Natural killer cell (primary cell): ENCODE results near the gene DHCR24. TPM values are rescaled to one million over a fixed set of nuclear protein-coding genes. Genes with fewer than 3 reads are reported as not detected.

ENCODE experiments used
- ATAC-seq, 3 donors: fragments of 150-1000 bp in 2 of 3; fragments of 200-7000 bp in 1 of 3; cut with Tn5 transposase; 1 replicate in 1 of 3; 2 replicates in 2 of 3; pipeline ENCODE4 v1.10.0; 2021; ENCODE audit warnings: mild to moderate bottlenecking in 2 of 3, moderate library complexity in 2 of 3
- DNase-seq, 2 donors: peaks; one replicate each; pipeline versions ENCODE4 v3.0.0 to v3.0.0-alpha.2; 2013 to 2021; ENCODE audit warnings: mixed read lengths in 1 of 2
- H3K27ac ChIP-seq: one replicate; pipeline ENCODE4 v1.5.1; 2013; ENCODE audit warnings: mild to moderate bottlenecking, low read length
- H3K27me3 ChIP-seq: one replicate; pipeline ENCODE4 v1.6.1; 2013; ENCODE audit warnings: low read length; ENCODE audit not compliant: control insufficient read depth, insufficient read depth
- H3K36me3 ChIP-seq: one replicate; pipeline ENCODE4 v1.6.1; 2013; ENCODE audit warnings: low read length; ENCODE audit not compliant: control insufficient read depth, insufficient read depth
- H3K4me1 ChIP-seq: one replicate; pipeline ENCODE4 v1.6.1; 2013; ENCODE audit warnings: low read length; ENCODE audit not compliant: control insufficient read depth, insufficient read depth
- H3K4me3 ChIP-seq: one replicate; pipeline ENCODE4 v1.5.1; 2013; ENCODE audit warnings: low read length
- H3K9me3 ChIP-seq: one replicate; pipeline ENCODE4 v1.6.1; 2013; ENCODE audit warnings: low read length; ENCODE audit not compliant: control insufficient read depth, insufficient read depth
- H3K27ac Mint-ChIP-seq, 2 donors: one replicate each; pipeline ENCODE4 v1.8.0; 2022; ENCODE audit warnings: mild to moderate bottlenecking in 2 of 2, mixed read lengths in 2 of 2, moderate library complexity in 1 of 2
- H3K27me3 Mint-ChIP-seq, 2 donors: one replicate each; pipeline ENCODE4 v1.8.0; 2022; ENCODE audit warnings: low read depth in 2 of 2, mixed read lengths in 2 of 2
- H3K36me3 Mint-ChIP-seq: one replicate; pipeline ENCODE4 v1.8.0; 2022; ENCODE audit warnings: mixed read lengths
- H3K4me1 Mint-ChIP-seq, 2 donors: one replicate each; pipeline ENCODE4 v1.8.0; 2022; ENCODE audit warnings: mixed read lengths in 2 of 2
- H3K4me3 Mint-ChIP-seq: one replicate; pipeline ENCODE4 v1.8.0; 2022; ENCODE audit warnings: mild to moderate bottlenecking, moderate library complexity, mixed read lengths
- H3K9me3 Mint-ChIP-seq, 2 donors: one replicate each; pipeline ENCODE4 v1.8.0; 2022; ENCODE audit warnings: mixed read lengths in 2 of 2
- WGBS: methylation state at CpG from one replicate; pipeline ENCODE4 v1.1.7; 2013; ENCODE audit warnings: missing lambda C conversion rate; ENCODE audit not compliant: insufficient coverage; 5-methylcytosine and 5-hydroxymethylcytosine counted together
- intact Hi-C: fragments of 100-400 bp; cut with micrococcal nuclease; formaldehyde crosslinking; loops from one replicate; pipeline ENCODE4 v1.14.2; 2022
- total RNA-seq, 4 donors: library from RNA; stranded (reverse); fragments of 120-200 nt in 1 of 4; gene quantifications; one replicate each; pipeline versions ENCODE4 v1.2.3 to v1.2.4, GENCODE V29; 2013 to 2022
- TF ChIP-seq, protein P1 (sequence below): fragments of 200-600 bp; IDR thresholded peaks from one replicate; pipeline ENCODE4 v1.8.0; 2022; ENCODE audit warnings: antibody characterized with exemption

Gene DHCR24
- total RNA-seq, 3 donors from 2014 or later (not counting 1 experiment from before 2014, with no cell fraction given) = 8.7 to 17.2 (median 10.4) TPM

- H3K4me1 ChIP-seq = peaks cover 13% of the 10 kb centered on the region
- DNase-seq (no peak), ATAC-seq (peak in 1 of 3 donors; percentile 31)
- H3K4me1 Mint-ChIP-seq = peaks cover 33 to 38% of the 10 kb centered on the region in 2 donors
- H3K4me3 ChIP-seq = no peak overlapping the region
- H3K27ac ChIP-seq = no peak overlapping the region
- peak overlapping the region; percentile 33 for H3K4me3 Mint-ChIP-seq
- no peaks in the 10 kb centered on the region for H3K27me3 ChIP-seq
- WGBS = 85% methylated on average over 4 of the region's 5 CpGs
- intact Hi-C loops = no loop called here
- H3K9me3 Mint-ChIP-seq = no peaks in the 10 kb centered on the region
- no peaks in the 10 kb centered on the region for H3K27me3 Mint-ChIP-seq
- peak overlapping the region; percentile 47 to 81 for H3K27ac Mint-ChIP-seq
- H3K36me3 ChIP-seq = peaks cover 3% of the 10 kb centered on the region
- TF ChIP-seq, protein P1, sequence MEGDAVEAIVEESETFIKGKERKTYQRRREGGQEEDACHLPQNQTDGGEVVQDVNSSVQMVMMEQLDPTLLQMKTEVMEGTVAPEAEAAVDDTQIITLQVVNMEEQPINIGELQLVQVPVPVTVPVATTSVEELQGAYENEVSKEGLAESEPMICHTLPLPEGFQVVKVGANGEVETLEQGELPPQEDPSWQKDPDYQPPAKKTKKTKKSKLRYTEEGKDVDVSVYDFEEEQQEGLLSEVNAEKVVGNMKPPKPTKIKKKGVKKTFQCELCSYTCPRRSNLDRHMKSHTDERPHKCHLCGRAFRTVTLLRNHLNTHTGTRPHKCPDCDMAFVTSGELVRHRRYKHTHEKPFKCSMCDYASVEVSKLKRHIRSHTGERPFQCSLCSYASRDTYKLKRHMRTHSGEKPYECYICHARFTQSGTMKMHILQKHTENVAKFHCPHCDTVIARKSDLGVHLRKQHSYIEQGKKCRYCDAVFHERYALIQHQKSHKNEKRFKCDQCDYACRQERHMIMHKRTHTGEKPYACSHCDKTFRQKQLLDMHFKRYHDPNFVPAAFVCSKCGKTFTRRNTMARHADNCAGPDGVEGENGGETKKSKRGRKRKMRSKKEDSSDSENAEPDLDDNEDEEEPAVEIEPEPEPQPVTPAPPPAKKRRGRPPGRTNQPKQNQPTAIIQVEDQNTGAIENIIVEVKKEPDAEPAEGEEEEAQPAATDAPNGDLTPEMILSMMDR = no peak
- peaks cover 10% of the 10 kb centered on the region for H3K36me3 Mint-ChIP-seq
- no peaks in the 10 kb centered on the region for H3K9me3 ChIP-seq
Measured at GRCh38 chr1:54859700-54860391, 27.1 kb downstream of the DHCR24 start.

DNA sequence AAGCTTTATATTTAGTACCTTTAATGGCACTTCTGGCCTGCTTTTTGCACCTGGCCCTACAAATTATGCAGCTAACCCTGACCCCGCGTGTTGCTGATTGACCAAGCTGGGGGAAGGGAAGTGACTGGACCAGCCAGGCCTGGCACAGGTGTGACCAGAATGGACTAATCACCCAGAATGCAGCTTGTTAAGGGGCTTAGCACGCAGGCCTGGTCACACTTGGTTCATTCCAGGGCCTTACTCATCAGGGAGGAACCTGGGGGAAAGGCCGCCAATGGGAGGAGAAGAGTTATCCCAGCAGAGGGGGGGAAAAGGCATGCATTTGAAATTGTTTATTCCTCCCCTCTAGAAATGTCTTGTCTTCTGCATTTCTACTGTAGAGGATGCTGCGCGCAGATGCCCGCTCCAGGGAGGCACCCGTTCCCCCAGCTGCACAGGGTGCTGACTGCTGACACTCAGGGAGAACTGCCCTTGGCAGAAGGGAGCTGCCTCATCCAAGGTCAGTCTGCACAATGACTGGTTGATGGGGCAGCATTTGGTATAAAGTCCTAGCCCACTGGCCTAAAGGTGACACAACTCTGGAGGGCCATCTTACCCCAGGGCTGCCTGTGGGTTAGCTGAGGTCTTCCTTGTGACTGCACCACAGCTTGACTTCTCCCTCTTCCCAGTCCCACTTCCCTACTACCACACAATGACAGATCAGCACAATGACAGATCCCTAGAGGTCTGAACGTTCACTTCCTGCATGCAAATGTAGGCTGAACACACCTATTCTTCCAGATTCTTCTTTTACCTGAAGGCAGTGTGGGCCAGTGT is 29.0 kb downstream of the DHCR24 start:
- intact Hi-C loops = no loop called here
- no peaks in the 10 kb centered on the region for H3K36me3 Mint-ChIP-seq
- peaks cover 9% of the 10 kb centered on the region for H3K36me3 ChIP-seq
- no peak overlapping the region for H3K4me3 Mint-ChIP-seq
- ATAC-seq = no peak
- TF ChIP-seq, protein P1 = no peak
- 85% methylated on average over 8 of the region's 9 CpGs for WGBS
- H3K4me1 Mint-ChIP-seq = peaks cover 33 to 38% of the 10 kb centered on the region in 2 donors
- H3K9me3 ChIP-seq = no peaks in the 10 kb centered on the region
- no peak for DNase-seq
- no peak overlapping the region for H3K27ac ChIP-seq
- H3K4me3 ChIP-seq = no peak overlapping the region
- peaks cover 13% of the 10 kb centered on the region for H3K4me1 ChIP-seq
- H3K27me3 ChIP-seq = no peaks in the 10 kb centered on the region
- no peak overlapping the region for H3K27ac Mint-ChIP-seq
- no peaks in the 10 kb centered on the region for H3K9me3 Mint-ChIP-seq
- no peaks in the 10 kb centered on the region for H3K27me3 Mint-ChIP-seq

DNA sequence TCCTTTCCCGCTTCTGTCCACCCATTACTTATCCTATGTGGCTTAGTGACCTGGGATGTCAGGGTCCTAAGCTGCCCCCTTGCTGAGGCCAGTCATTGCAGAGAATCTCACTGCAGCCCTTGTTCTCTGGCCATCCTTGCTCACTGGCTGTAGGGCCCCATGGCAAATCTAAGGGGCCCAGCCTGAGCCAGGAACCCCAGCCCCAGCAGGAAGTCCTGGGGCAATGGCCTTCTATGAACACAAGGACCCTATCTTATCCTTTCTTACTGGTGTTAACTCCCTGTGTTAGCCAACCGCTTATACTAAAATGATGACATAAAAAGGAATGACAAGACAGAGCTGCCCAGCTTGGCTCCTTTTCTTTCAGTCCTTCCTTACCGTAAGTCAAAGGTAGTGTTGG is 29.9 kb downstream of the DHCR24 start:
- no peak overlapping the region for H3K27ac ChIP-seq
- TF ChIP-seq, protein P1 = no peak
- H3K9me3 ChIP-seq = no peaks in the 10 kb centered on the region
- no peak overlapping the region for H3K4me3 ChIP-seq
- WGBS = 95% methylated on average over 2 of the region's 3 CpGs
- H3K36me3 ChIP-seq = peaks cover 18% of the 10 kb centered on the region
- intact Hi-C loops = no loop called here
- DNase-seq = no peak
- H3K27ac Mint-ChIP-seq = peak overlapping the region; percentile 16 to 62
- no peak for ATAC-seq
- H3K9me3 Mint-ChIP-seq = no peaks in the 10 kb centered on the region
- H3K4me1 ChIP-seq = peaks cover 13% of the 10 kb centered on the region
- H3K4me3 Mint-ChIP-seq = no peak overlapping the region
- no peaks in the 10 kb centered on the region for H3K27me3 ChIP-seq
- H3K36me3 Mint-ChIP-seq = no peaks in the 10 kb centered on the region
- H3K27me3 Mint-ChIP-seq = no peaks in the 10 kb centered on the region
- H3K4me1 Mint-ChIP-seq = peaks cover 27 to 32% of the 10 kb centered on the region in 2 donors
